ENCODE measurements around the gene LGALS12.

The LGALS12 gene

GRCh38 chr11:63551889-63552266 is 46.0 kb downstream of the LGALS12 start:
- TF ChIP-seq FOXM1 (IDR thresholded peaks at IDR 0.05; ENCODE audit: borderline replicate concordance, low read depth) (no peak), CREB1 (IDR thresholded peaks at IDR 0.05; ENCODE audit: low read depth) (no peak), TCF12 (IDR thresholded peaks at IDR 0.05; ENCODE audit: low read depth) (no peak), CEBPB (IDR thresholded peaks at IDR 0.05) (no peak), REST (IDR thresholded peaks at IDR 0.05; ENCODE audit: low read depth) (no peak), YY1 (IDR thresholded peaks at IDR 0.05; ENCODE audit: low read depth) (no peak), USF1 (IDR thresholded peaks at IDR 0.05) (no peak), EP300 (IDR thresholded peaks at IDR 0.05; ENCODE audit: borderline replicate concordance) (no peak), NFIC (IDR thresholded peaks at IDR 0.05) (no peak), EGR1 (IDR thresholded peaks at IDR 0.05) (no peak), RAD21 (IDR thresholded peaks at IDR 0.05; ENCODE audit: low read depth) (no peak), TAF1 (IDR thresholded peaks at IDR 0.05; ENCODE audit: low read depth) (no peak), ZBTB7A (IDR thresholded peaks at IDR 0.05; ENCODE audit: low read depth) (no peak), MAX (IDR thresholded peaks at IDR 0.05) (no peak), TEAD4 (IDR thresholded peaks at IDR 0.05) (no peak)

GRCh38 chr11:63552921-63553320 is 47.0 kb downstream of the LGALS12 start:
- no peak for TF ChIP-seq NFIC (IDR thresholded peaks at IDR 0.05)
- TF ChIP-seq RAD21 (IDR thresholded peaks at IDR 0.05; ENCODE audit: low read depth): no peak
- TF ChIP-seq EGR1 (IDR thresholded peaks at IDR 0.05): no peak
- no peak for TF ChIP-seq CREB1 (IDR thresholded peaks at IDR 0.05; ENCODE audit: low read depth)
- TF ChIP-seq TEAD4 (IDR thresholded peaks at IDR 0.05): no peak
- no peak for TF ChIP-seq TCF12 (IDR thresholded peaks at IDR 0.05; ENCODE audit: low read depth)
- no peak for TF ChIP-seq TAF1 (IDR thresholded peaks at IDR 0.05; ENCODE audit: low read depth)
- no peak for TF ChIP-seq YY1 (IDR thresholded peaks at IDR 0.05; ENCODE audit: low read depth)
- TF ChIP-seq ZBTB7A (IDR thresholded peaks at IDR 0.05; ENCODE audit: low read depth): no peak
- TF ChIP-seq FOXM1 (IDR thresholded peaks at IDR 0.05; ENCODE audit: borderline replicate concordance, low read depth): no peak
- no peak for TF ChIP-seq CEBPB (IDR thresholded peaks at IDR 0.05)
- no peak for TF ChIP-seq EP300 (IDR thresholded peaks at IDR 0.05; ENCODE audit: borderline replicate concordance)
- no peak for TF ChIP-seq USF1 (IDR thresholded peaks at IDR 0.05)
- TF ChIP-seq REST (IDR thresholded peaks at IDR 0.05; ENCODE audit: low read depth): no peak
- no peak for TF ChIP-seq MAX (IDR thresholded peaks at IDR 0.05)

- TF ChIP-seq RAD21 (IDR thresholded peaks at IDR 0.05; ENCODE audit: low read depth) (no peak), TCF12 (IDR thresholded peaks at IDR 0.05; ENCODE audit: low read depth) (no peak), CREB1 (IDR thresholded peaks at IDR 0.05; ENCODE audit: low read depth) (no peak), YY1 (IDR thresholded peaks at IDR 0.05; ENCODE audit: low read depth) (no peak), TEAD4 (IDR thresholded peaks at IDR 0.05) (no peak), CEBPB (IDR thresholded peaks at IDR 0.05) (no peak), EP300 (IDR thresholded peaks at IDR 0.05; ENCODE audit: borderline replicate concordance) (no peak), EGR1 (IDR thresholded peaks at IDR 0.05) (no peak), FOXM1 (IDR thresholded peaks at IDR 0.05; ENCODE audit: borderline replicate concordance, low read depth) (no peak), REST (IDR thresholded peaks at IDR 0.05; ENCODE audit: low read depth) (no peak), MAX (IDR thresholded peaks at IDR 0.05) (no peak), USF1 (IDR thresholded peaks at IDR 0.05) (no peak), ZBTB7A (IDR thresholded peaks at IDR 0.05; ENCODE audit: low read depth) (no peak), TAF1 (IDR thresholded peaks at IDR 0.05; ENCODE audit: low read depth) (no peak), NFIC (IDR thresholded peaks at IDR 0.05) (no peak)
Observed at GRCh38 chr11:63553759-63554158, 47.9 kb downstream of the LGALS12 start.

All from Ishikawa (cell line).